Fibroblast of pulmonary artery (primary cell): ENCODE measurements around the gene GPC3.
A peak's percentile ranks its signal among the peaks of the same experiment; 100 is the strongest.

Source experiments
- DNase-seq: peaks from one replicate; pipeline ENCODE4 v3.0.0-alpha.2; 2010; ENCODE audit warnings: low read depth
- H3K4me3 ChIP-seq: replicated peaks from 2 replicates; pipeline ENCODE4 v1.5.1; 2011; ENCODE audit warnings: low read depth, mild to moderate bottlenecking, control low read depth, low read length, moderate library complexity
- CTCF ChIP-seq: IDR thresholded peaks from 2 replicates; pipeline ENCODE4 v1.5.1; 2011; ENCODE audit warnings: mild to moderate bottlenecking, control low read depth, low read length, inconsistent platforms; ENCODE audit errors: missing control alignments

Gene GPC3

GRCh38 chrX:133495464-133496391 lies 489.7 kb downstream of the GPC3 start:
- H3K4me3 ChIP-seq = no peak overlapping the region
- no peak for TF ChIP-seq CTCF
- peak; percentile 7 for DNase-seq

- no peak for DNase-seq
- no peak for TF ChIP-seq CTCF
- no peak overlapping the region for H3K4me3 ChIP-seq
These were observed 492.0 kb downstream of the GPC3 start for GRCh38 chrX:133493366-133493765.

GRCh38 chrX:133490955-133491354 lies 494.4 kb downstream of the GPC3 start:
- H3K4me3 ChIP-seq = no peak overlapping the region
- TF ChIP-seq CTCF = no peak
- DNase-seq = no peak
